Amniotic stem cell (primary cell): ENCODE data around the gene CAMK1G.

ENCODE experiments used
- DNase-seq: peaks from one replicate; lab custom pipeline; 2025; lab: John Stamatoyannopoulos, UW

The CAMK1G gene

DNA sequence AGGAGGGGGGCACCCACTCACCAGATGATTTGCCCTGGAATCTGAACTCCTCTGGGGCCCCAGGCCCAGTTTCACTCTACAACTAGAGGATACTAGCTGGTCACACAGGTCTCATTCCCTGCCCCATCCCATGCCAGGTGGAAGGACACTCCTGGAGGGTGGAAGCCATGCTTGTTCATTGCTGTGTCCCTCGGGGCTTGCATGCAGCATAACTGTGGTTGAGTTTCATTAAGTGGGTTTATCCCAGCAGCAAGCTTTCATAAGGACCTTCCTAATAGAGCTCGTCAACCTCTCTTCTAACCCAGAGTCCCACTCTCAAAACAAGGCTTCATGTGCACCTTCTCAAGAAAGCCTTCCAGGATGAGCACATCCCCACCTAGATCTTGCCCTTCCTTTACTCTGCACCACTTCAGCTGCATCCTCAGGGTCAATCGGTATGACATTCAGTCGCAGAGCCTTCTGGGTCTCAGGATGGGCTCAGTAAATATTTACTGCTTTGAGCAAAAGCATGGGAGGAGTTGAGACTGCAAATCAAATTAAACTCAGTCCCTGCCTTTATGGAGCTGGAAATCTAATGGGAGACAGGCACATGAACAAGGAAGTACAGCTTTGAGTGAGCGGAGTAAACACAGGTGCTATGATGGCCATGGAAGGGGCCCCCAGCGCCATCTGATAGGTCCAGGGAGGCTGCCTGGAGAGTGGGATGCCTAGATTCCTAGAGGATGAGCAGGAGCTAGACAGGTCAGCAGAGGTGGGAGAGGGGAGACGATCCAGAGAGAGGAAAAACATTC, 36.4 kb downstream of the CAMK1G start:
- DNase-seq, result no peak

DNA sequence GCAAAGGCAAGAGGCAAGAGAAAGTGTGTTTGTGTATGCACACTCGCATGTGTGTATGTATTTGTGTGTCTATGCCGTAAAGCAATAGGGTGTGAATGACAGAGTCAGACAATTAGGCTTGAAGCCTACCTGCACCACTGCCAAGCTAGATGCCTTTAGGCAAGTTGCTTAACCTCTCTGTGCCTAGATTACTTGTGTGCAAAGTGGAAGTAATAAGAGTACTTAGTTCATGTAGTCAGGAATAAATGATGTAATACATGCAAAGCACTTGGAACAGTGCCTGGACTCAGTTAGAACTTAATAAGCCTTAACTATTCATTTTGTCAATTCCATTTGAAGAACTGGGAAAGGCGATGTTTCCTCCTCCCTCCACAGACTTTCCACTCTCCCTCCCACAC, 37.0 kb downstream of the CAMK1G start:
- DNase-seq, result no peak

DNA sequence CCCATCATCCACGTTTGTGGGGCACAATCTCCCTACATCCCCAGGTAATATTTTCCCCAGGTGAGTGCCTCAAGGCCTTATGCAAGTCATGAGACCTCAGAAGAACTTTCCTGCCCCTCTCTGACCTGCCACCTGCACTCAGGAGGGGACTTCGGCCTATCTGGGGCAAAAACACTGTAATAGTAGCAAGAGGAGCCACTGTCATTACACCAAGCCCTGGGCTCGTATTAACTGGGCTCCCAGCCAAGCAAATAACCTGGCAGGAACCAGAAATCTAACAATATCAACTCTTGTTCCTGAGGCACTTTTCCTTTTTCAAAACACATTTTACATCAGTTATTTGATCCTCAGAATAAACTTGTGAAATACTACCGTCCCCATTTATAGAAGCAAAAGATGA, 37.8 kb downstream of the CAMK1G start:
- DNase-seq, result no peak

DNA sequence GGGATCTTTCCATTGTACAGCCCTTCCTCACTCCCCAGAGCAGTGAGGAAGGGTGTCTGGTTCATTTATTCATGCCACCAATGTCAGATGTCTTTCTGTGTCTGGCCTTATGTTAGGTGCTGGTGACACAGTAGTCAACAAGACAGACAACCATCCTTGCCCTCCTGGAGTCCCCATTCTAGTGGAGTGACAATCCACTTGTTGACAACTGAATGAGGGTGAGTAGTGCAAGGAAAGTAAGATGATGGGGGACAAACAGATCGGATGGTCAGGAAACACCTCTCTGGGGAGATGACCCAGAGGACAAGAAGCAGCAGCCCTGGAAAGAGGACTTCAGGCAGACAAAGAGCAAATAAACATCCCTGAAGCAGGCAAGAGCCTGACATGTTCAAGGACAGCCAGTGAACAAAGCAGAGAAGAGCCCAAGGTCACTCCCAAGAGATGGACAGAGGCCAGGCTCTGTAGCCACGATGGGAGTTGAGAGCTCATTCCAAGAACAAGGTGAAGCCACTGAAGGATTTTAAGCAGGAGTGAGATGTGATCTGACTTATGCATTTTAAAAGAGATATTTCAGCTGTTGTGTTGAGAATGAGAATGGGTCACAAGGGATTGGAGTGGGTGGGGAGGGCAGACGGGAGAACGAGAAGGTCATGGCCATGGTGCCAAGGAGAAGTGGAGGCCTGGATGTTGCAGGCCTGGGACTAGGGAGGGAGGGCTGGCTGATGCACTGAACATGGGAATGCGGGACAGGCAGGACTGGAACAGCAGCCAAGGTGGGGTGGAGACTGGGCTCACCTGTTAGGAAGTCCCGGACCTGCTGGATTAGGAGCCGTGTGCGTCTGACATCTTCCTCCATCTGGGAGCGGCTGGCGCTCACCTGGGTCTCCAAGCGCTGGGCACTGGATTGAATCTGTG, 38.5 kb downstream of the CAMK1G start:
- no peak for DNase-seq

DNA sequence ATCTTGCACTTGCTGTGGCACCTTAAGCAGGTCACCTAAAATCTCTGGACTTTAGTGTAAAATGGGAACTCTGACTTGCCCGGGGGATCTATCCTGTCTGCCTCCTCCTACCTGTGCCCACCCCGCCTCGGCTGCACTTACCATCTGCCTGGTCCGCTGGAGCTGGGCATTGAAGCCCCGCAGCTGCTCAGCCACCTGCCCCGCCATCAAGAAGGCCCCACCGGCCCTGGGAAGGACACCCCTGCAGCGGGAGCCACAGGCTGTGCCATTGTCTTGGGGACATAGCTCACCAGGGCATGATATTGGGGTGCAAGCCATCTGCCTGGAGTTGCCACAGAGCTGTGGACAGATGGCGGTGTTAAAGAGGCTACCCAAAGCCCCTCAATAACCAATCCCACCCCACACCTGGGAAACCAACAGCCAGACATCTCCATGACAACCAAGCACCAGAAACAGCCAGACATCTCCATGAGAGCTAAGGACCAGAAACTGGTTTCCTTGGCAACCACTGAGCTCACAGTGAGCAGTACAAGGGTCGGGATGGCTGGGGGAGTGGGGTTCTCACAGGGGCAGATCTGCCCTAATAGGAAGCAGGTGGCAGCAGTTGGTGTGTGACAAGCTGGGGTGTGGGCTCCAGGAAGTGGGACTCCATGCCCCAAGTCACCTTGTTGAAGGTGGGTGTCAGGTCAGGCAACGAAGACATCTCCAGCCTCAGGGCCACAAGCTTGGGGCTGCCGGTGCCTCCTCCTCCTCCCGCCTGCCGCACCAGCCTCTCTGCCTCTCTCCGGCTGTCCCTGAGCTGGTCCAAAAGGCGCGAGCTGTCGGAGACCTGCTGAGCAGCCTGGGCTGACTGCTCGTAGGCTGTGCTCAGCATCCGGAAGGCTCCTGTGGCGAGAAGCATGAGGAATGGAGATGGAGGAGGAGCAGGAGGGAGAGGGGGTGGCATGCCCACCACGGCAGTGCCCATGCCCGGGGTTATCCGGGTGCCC, 39.6 kb downstream of the CAMK1G start:
- no peak for DNase-seq

DNA sequence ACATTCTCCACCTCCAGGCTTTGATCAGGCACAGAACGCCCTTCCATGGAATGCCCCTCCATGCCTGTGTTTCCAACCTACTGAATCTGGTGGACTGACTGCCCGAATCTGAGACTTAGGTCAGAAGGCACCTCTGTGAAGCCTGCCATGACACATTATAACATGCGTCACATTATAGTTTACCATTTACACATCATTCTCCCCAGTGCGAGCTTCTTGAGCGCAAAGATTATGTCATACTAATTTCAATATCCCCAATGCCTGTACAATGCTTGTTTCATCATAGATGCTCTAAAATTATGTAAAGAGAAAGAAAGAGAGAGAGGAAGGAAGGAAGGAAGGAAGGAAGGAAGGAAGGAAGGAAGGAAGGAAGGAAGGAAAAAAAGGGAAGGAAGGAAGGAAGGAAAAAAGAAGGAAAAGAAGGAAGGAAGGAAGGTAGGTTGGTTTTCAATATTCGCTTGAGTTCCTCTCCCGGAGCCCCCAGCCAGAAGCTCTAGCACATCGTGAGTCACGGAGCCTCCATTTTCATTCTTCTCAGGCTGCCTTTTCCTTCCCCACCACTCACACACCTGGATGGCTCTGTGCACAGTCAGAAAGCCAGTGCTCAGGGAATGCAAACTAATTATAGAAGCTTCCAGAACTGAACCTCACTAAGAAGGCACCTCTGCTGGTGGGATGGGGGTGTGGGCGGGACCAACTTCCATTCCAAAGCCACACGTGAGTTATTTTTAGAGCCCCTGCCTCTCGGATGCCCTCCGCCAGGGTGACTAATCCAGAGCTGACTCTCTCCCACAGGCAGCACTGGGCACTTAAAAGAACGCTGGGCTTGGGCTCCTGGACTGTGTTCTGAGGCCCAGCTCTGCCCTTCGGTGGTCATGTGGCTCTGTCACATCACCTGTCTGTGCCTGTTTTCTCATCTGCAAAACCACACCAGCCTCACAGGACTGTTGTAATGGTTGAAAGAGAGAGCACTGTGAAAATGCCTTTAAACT, 41.3 kb downstream of the CAMK1G start:
- no peak for DNase-seq

DNA sequence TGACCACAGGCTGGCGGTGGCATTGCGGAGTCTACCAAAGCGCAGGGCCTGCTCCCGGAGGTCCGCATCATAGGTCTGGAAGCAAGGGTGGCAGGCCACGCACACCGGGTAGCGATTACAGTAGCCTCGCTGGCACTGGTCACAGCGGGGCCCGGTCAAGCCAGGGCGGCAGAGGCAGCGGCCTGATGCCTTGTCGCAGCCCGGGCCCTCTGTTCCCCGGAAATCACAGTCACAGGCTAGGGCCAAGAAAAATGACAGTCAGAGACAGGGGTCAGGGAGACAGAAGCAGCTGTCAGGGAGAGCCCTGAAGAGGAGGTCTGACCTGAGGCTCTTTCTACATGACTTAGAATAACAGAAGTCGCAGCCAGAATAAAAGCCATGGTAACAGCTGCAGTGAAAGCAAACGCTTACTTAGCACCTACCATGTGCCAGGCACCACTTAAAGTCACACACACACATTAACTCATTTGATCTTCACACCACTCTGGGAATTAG, 42.3 kb downstream of the CAMK1G start:
- DNase-seq, result no peak

DNA sequence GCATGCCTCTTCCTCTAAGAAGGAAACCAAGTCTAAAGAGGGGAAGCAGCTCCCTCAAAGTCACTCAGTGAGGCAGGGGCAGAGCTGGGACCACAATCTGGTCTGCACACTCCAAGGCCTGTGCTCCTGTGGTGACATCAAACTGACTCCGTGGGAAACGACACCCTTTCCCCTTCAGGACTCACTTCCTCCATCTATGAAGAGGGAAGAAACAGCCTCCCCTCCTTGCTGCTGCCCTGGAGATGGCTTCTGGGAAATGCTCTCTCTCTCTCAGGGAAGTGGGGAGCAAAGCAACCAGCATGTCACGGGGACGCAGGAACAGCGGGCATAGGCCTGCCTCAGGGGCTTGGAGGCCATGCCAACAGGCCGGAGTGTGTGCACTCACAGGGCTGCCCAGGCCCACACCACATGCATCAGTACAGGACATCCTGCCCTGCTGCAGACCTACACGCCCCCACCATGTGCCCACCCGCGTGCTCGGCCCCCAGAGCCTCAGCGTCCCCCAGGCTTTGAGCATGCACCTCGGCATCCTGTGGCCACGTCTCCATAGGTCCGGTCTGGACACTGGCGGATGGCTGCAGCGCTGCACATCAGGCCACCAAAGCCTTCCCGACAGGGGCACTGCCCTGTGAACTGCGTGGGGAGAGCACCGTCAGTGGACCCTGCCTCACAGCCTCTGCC, 43.0 kb downstream of the CAMK1G start:
- no peak for DNase-seq

DNA sequence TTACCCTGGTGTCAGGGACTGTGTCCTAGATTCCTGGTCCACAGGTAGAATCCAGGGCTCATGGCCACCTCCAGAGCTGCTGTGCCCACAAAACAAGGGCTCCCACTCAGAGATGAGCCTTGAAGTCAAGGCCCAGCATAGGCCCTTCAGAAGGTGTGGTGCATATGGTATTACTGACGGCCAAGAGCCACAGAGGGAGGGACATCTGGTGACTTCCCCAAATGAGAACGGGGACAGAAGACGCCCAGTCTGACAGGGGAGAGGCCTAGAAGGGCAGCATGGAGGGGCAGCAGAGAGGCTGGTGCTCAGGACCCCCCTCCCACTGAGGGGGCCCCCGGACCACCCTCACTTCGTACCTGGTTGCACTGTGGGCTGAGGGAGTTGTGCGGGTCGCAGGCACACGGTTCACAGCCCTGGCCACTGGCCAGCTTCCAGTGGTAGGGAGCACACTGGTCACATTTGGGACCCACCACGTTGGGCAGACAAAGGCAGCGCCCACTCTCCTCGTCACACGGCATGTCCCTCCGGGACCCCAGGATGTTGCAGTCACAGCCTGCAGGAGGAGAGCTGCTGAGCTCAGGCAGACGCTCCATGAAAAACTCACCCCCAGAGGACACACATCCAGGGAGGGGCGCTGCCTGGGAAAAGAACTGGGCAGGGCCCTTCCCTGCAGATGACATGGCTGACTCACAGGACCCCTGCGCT, 43.7 kb downstream of the CAMK1G start:
- no peak for DNase-seq

DNA sequence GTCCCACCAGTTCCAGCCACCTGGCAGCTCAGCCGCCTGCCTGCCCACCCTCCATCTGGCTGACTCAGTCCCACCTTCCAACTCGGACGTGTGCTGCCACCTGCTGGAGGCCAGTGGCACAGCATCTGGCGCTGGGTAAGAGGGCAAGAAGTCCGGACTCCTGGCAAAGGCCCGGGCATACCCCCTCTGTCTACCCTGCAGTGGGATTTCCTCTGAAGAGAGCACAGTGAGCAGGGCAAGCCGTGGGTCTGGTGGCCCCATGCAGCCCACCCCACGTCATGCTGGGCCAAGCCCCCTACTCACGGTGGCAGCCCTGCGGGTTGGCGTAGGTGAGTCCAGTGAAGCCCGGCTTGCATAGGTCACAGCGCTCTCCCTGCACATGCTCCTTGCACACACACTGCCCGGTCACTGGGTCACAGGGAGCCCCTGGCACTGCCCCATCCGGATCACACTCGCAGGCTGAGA, 44.2 kb downstream of the CAMK1G start:
- DNase-seq, result peak; percentile 52

DNA sequence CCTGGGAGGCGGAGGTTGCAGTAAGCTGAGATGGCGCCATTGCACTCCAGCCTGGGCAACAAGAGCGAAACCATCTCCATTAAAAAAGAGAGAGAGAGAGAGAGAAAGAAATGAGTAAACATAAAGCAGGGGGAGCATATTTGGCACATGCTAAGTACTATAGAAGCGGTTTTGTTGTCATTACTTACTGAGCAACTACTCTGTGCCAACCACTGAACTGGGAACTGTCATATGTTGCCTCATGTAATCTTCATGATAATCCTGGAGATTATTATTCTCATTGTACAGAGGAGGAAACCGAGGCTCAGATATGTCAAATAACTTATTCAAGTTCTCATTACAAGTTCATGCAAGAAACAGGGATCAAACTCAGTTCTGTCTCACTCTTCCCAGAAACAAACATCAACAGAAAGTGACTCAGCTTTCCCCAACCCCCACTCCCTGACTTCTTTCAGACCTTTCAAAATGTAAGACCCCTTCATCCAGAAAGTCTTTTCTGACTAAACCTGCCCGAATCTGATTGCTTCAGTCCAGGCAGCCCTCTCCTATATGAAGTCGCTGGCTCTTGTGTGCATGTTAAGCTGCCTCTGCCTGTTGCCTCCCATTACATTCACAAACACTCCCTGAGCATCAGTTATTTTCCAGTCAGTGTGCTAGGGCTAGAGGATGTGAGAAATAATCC, 45.2 kb downstream of the CAMK1G start:
- DNase-seq, result no peak

DNA sequence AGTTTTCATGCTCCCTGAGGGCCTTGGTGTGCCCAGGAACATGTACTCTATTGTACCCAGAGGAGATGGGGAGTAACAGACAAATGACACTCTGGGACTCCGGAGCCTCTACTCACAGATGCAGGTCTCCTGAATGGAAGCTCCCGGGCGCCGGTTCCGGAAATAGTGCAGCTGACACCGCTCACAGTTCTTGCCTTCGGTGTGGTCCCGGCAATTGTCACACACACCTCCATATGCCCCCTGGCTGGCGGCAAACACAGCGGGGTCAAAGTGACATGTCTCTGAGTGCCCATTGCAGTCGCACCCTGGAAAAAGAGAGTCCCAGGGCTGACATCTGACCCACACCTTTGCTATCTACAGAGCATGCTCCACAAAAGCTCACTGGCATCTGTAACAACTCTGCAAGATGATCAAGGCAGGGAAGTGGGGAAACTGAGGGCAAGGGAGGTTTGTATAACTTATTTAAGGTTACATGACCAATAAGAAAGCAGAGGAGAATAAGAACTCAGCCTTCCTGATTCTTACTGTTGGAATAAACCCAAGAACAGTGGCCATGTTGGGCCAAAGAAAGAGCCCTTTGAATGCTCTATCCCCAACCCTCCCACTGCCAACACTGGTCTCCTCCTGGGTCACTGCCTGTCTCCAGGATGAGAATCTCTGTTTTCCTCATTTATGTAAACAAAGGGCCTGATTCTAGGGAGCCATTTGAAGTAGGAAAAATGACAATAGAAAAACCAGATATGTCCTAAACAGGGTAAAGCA, 46.3 kb downstream of the CAMK1G start:
- no peak for DNase-seq

DNA sequence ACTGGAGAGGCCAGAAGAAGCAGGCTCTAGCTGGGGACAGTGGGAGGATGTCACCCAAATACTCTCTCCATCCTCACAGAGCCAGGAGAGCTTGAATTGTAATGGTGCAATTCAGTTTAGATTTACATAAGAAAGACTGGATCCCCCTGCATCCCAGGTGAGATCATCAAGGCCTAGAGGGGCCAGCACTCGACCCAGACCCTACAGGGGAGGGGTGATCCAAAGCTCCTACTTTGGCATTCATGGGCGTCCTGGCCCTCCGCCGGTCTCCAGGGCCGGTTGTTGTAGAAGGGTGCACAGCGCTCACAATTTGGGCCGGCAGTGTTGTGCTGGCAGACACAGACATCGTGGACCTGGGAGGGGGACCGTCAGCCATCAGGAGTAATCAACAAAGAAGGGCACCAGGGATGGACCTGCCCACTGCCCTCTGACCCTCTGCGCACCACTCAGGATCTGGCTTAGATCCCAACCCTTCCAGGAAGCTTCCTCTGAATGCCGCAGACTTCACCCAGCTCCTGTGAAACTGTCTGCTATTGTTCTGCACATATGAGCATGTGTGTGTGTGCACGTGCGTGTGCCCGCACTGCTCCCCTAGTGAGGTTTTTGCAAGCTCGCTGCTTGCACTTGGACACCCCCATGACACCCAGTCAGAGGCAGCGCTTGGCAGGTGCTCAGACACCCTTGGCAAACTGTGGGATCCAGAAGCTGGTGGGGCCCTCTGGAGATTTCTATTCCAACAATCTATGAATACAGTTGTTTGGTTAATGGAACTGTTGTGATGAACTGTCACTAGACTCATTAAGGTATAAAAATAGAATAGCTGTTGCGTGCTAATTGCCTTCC, 47.1 kb downstream of the CAMK1G start:
- DNase-seq, result no peak

DNA sequence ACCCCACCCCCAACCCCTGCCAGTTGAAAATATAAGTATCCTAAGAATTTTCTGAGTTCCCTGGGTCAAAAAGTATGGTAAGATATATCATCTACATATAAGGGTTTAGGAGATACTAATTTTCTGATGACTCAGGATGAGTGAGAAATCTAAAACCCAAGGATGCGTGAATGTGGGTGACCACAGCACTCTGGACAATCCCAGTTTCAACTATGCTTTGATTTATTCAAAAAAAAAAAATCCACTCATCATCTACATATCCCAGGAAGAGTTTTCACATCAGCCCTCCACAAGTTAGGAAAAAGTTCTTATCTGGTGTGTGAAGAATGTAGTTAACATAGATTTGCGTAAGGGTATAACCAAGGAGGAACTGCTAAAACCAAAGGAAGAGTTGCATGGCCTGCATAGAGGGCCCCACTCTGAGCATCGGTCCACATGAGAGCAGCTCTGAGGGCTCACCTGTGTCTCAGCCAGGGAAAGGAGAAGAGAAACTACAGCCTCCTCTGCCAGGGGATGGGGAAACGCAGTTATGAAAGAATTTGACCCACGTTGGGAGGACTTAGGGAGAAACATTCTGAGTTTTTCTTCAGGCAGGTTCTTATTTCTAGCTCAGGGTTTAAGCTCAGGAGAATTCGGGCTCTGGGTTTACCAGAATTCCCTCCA, 50.0 kb downstream of the CAMK1G start:
- DNase-seq, result no peak

DNA sequence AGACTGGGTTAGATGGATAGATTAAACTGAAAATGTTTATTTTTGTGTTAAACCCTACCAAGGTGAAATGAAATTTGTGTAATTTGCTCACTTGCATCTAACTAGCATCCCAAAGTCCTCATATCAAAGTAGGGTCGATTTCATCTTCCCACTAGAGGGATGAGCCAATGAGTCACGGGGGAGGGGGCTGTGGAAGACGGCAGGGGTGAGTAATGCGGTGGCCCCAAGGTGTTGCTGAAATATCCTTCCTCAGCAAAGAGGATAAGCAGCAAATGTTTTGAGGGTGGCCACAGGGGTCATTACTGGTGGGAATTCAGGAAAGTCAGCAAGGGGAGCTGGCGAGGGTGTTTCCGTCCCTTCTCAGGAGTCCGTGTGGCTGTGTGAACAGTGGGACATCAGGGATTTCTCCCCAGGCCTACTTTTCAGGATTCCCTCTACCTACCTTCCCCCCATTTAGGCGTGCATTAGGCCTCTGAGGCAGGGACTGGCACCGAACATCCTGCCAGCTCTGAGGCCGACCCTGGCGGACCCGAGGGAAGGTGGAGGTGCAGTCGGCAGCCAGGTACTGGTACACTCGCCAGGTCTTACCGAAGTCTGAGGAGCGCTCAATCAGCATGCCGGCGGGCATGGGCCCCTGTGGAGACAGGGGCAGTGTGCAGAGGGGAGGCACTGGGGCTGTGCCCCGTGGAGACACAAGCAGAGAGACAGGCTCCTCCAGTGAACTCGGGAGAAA, 50.7 kb downstream of the CAMK1G start:
- DNase-seq, result no peak

DNA sequence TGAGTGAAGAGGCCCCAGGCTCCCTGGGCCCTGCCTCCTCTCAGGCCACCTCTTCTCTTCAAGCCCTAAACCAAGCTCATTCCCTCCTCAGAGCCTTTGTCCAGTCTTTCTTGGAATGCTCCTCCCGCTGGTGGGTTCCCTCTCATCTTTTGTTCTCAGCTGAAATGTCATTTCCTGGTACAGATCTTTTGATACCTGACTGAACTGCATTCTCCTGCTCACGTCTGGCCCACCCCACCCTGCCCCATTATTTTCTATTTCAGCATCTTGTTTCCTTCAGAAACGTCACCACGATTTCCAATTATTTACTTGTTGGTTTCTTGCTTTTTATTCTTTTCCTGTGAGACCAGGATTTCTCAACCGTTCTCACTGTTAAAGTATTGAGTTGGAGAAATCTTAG, 52.3 kb downstream of the CAMK1G start:
- no peak for DNase-seq
